AG04450 (cell line): ENCODE measurements around the gene SLC52A1. TPM values are rescaled to one million over a fixed set of nuclear protein-coding genes. Genes with fewer than 3 reads are reported as not detected.

Experiments used
- CTCF ChIA-PET: fragments of 300-600, 350-600 bp; formaldehyde crosslinking; extraction: SDS; loops from one replicate; lab custom pipeline; 2022; ENCODE audit warnings: antibody characterized with exemption, inconsistent platforms; lab: Charles Lee
- POLR2A ChIA-PET: fragments of 350-600 bp; formaldehyde crosslinking; extraction: SDS; loops from one replicate; lab custom pipeline; 2021; ENCODE audit warnings: antibody characterized with exemption, inconsistent platforms; lab: Yijun Ruan, JAX
- DNase-seq: peaks from one replicate; pipeline ENCODE4 v3.0.0-alpha.2; 2011; ENCODE audit warnings: low read depth, low spot score
- H3K27ac ChIP-seq: one replicate; pipeline ENCODE4 v1.5.1; 2012; ENCODE audit warnings: low read depth, low read length, control low read depth
- H3K27me3 ChIP-seq: one replicate; pipeline ENCODE4 v1.6.0; 2012; ENCODE audit warnings: low read length; ENCODE audit not compliant: control insufficient read depth, insufficient read depth
- H3K4me3 ChIP-seq: 2 replicates; pipeline ENCODE4 v1.5.1; 2011; ENCODE audit warnings: mild to moderate bottlenecking, low read depth, low read length, control low read depth
- H3K9me3 ChIP-seq: 2 replicates; pipeline ENCODE4 v1.5.1; 2012; ENCODE audit warnings: low read length; ENCODE audit not compliant: control insufficient read depth, insufficient read depth
- CTCF ChIP-seq: IDR thresholded peaks from 2 replicates; pipeline ENCODE4 v1.5.1; 2011; ENCODE audit warnings: low read depth, low read length, control low read depth, inconsistent platforms
- polyA plus RNA-seq: library from polyadenylated mRNA; depleted of rRNA; stranded (reverse); fragments of >200 nt; gene quantifications from 2 replicates; pipeline ENCODE4 v1.2.3, GENCODE V29; 2011

SLC52A1 gene
- polyA plus RNA-seq, 1 experiment = not detected

- DNase-seq = no peak
- no peak for TF ChIP-seq CTCF
- Histone ChIP-seq H3K4me3 (no peak overlapping the region), H3K9me3 (no peaks in the 10 kb centered on the region), H3K27ac (no peak overlapping the region), H3K27me3 (no peaks in the 10 kb centered on the region)
- ChIA-PET POLR2A (interaction anchor here (1.6 kb wide), 1 partner anchor 109 kb away, joined by 4 read pairs; the partner anchor contains the start of genes RNF167 and SLC25A11), CTCF (interaction anchor here (0.9 to 1.5 kb wide), 5 partner anchors 12 to 69 kb away, joined by 3 to 5 read pairs (median 3); no protein-coding TSS in a partner anchor)
These were observed 14.2 kb upstream of the SLC52A1 start for GRCh38 chr17:5049314-5049841.

GRCh38 chr17:5047446-5047845 lies 12.2 kb upstream of the SLC52A1 start:
- ChIA-PET CTCF (interaction anchor here (1.3 kb wide), 1 partner anchor 14 kb away, joined by 7 read pairs; no protein-coding TSS in a partner anchor), POLR2A (interaction anchor here (0.6 kb wide), 1 partner anchor 107 kb away, joined by 3 read pairs; no protein-coding TSS in a partner anchor)
- no peak overlapping the region for H3K27ac ChIP-seq
- H3K9me3 ChIP-seq = no peaks in the 10 kb centered on the region
- no peak overlapping the region for H3K4me3 ChIP-seq
- TF ChIP-seq CTCF = no peak
- no peak for DNase-seq
- no peaks in the 10 kb centered on the region for H3K27me3 ChIP-seq

- H3K27me3 ChIP-seq = no peaks in the 10 kb centered on the region
These were observed 10.3 kb upstream of the SLC52A1 start for GRCh38 chr17:5045496-5045895.

GRCh38 chr17:5044630-5045029 lies 9.4 kb upstream of the SLC52A1 start:
- no peak for TF ChIP-seq CTCF
- no peak for DNase-seq
- Histone ChIP-seq H3K27me3 (no peaks in the 10 kb centered on the region), H3K4me3 (no peak overlapping the region), H3K9me3 (peaks cover 4% of the 10 kb centered on the region; the same call in 1 of the 2 replicates), H3K27ac (no peak overlapping the region)
- POLR2A ChIA-PET = no interaction called here
- CTCF ChIA-PET = no interaction called here

More at GRCh38 chr17:5045496-5045895, 10.3 kb upstream of the SLC52A1 start:
- Histone ChIP-seq H3K4me3 (no peak overlapping the region), H3K27ac (no peak overlapping the region), H3K9me3 (peaks cover 2% of the 10 kb centered on the region; the same call in 1 of the 2 replicates)
- no peak for TF ChIP-seq CTCF
- CTCF ChIA-PET = interaction anchor here (0.6 to 1.1 kb wide), 2 partner anchors 14 to 63 kb away, joined by 3 read pairs; no protein-coding TSS in a partner anchor
- DNase-seq = no peak
- POLR2A ChIA-PET = no interaction called here

- Histone ChIP-seq H3K27me3 (no peaks in the 10 kb centered on the region), H3K4me3 (no peak overlapping the region), H3K27ac (no peak overlapping the region), H3K9me3 (peaks cover 4% of the 10 kb centered on the region; the same call in 1 of the 2 replicates)
- DNase-seq = no peak
- POLR2A ChIA-PET = no interaction called here
- CTCF ChIA-PET = no interaction called here
- no peak for TF ChIP-seq CTCF
These were observed 8.3 kb upstream of the SLC52A1 start for GRCh38 chr17:5043524-5043923.
